ENCODE data around the gene NLN. TPM values are rescaled to one million over a fixed set of nuclear protein-coding genes. Genes with fewer than 3 reads are reported as not detected.

NLN gene
- total and polyA plus RNA-seq, 9 of the 15 experiments (the other 6 are each of a cell fraction or from before 2014, with no cell fraction given), result 6.9 to 45.2 (median 28.8) TPM

- TF ChIP-seq, protein P1, sequence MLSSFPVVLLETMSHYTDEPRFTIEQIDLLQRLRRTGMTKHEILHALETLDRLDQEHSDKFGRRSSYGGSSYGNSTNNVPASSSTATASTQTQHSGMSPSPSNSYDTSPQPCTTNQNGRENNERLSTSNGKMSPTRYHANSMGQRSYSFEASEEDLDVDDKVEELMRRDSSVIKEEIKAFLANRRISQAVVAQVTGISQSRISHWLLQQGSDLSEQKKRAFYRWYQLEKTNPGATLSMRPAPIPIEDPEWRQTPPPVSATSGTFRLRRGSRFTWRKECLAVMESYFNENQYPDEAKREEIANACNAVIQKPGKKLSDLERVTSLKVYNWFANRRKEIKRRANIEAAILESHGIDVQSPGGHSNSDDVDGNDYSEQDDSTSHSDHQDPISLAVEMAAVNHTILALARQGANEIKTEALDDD (IDR thresholded peaks at IDR 0.05), result no peak
- no peak for TF ChIP-seq CHD2 (IDR thresholded peaks at IDR 0.05; ENCODE audit: low read depth, low read length)
- TF ChIP-seq NRF1 (conservative IDR thresholded peaks at IDR 0.05 in 1 of 2, IDR thresholded peaks at IDR 0.05 in 1 of 2), result peak in 1 of 2 experiments; percentile 49; a peak in 2 of 4 replicates
- TF ChIP-seq, protein P2, sequence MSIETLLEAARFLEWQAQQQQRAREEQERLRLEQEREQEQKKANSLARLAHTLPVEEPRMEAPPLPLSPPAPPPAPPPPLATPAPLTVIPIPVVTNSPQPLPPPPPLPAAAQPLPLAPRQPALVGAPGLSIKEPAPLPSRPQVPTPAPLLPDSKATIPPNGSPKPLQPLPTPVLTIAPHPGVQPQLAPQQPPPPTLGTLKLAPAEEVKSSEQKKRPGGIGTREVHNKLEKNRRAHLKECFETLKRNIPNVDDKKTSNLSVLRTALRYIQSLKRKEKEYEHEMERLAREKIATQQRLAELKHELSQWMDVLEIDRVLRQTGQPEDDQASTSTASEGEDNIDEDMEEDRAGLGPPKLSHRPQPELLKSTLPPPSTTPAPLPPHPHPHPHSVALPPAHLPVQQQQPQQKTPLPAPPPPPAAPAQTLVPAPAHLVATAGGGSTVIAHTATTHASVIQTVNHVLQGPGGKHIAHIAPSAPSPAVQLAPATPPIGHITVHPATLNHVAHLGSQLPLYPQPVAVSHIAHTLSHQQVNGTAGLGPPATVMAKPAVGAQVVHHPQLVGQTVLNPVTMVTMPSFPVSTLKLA (conservative IDR thresholded peaks at IDR 0.05), result 0 out of 4 replicates have a peak, but pooled peaks have one; percentile 8 to 13
- no peak for TF ChIP-seq ZC3H8 (IDR thresholded peaks at IDR 0.05)
- no peak for TF ChIP-seq ELF2 (CRISPR knock-in tag; IDR thresholded peaks at IDR 0.05)
- TF ChIP-seq USF2 (CRISPR knock-in tag; IDR thresholded peaks at IDR 0.05), result no peak
- TF ChIP-seq ZSCAN32 (CRISPR knock-in tag; IDR thresholded peaks at IDR 0.05), result no peak
- peak; percentile 41 for TF ChIP-seq SAP30 (IDR thresholded peaks at IDR 0.05; ENCODE audit: borderline replicate concordance, insufficient read depth, low read depth, low read length, poor library complexity, severe bottlenecking)
- TF ChIP-seq ZNF184 (CRISPR knock-in tag; IDR thresholded peaks at IDR 0.05), result no peak
- TF ChIP-seq ATF2 (CRISPR knock-in tag; IDR thresholded peaks at IDR 0.05), result no peak
- TF ChIP-seq MAFF (IDR thresholded peaks at IDR 0.05; ENCODE audit: low read length), result no peak
- TF ChIP-seq CGGBP1 (CRISPR knock-in tag; IDR thresholded peaks at IDR 0.05), result no peak
- TF ChIP-seq, protein P3, sequence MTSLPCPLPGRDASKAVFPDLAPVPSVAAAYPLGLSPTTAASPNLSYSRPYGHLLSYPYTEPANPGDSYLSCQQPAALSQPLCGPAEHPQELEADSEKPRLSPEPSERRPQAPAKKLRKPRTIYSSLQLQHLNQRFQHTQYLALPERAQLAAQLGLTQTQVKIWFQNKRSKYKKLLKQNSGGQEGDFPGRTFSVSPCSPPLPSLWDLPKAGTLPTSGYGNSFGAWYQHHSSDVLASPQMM (CRISPR knock-in tag; IDR thresholded peaks at IDR 0.05), result no peak
- no peak for TF ChIP-seq SMARCC2 (IDR thresholded peaks at IDR 0.05; ENCODE audit: low read depth)
- TF ChIP-seq, protein P4, sequence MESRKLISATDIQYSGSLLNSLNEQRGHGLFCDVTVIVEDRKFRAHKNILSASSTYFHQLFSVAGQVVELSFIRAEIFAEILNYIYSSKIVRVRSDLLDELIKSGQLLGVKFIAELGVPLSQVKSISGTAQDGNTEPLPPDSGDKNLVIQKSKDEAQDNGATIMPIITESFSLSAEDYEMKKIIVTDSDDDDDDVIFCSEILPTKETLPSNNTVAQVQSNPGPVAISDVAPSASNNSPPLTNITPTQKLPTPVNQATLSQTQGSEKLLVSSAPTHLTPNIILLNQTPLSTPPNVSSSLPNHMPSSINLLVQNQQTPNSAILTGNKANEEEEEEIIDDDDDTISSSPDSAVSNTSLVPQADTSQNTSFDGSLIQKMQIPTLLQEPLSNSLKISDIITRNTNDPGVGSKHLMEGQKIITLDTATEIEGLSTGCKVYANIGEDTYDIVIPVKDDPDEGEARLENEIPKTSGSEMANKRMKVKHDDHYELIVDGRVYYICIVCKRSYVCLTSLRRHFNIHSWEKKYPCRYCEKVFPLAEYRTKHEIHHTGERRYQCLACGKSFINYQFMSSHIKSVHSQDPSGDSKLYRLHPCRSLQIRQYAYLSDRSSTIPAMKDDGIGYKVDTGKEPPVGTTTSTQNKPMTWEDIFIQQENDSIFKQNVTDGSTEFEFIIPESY (CRISPR knock-in tag; IDR thresholded peaks at IDR 0.05), result no peak
- no peak for TF ChIP-seq HDAC2 (IDR thresholded peaks at IDR 0.05)
- TF ChIP-seq FOXM1 (IDR thresholded peaks at IDR 0.05; ENCODE audit: low read depth), result no peak
- TF ChIP-seq FOXM1 (CRISPR knock-in tag; IDR thresholded peaks at IDR 0.05; ENCODE audit: low read depth), result no peak
Measured at GRCh38 chr5:65721050-65721719, 820 bp upstream of the NLN start (continued).
